Subcutaneous abdominal adipose tissue (tissue), 5 donors: ENCODE data around the gene SLC7A11.

ENCODE experiments used
- H3K27ac ChIP-seq: one replicate; pipeline ENCODE4 v1.7.0; 2013; ENCODE audit warnings: low read depth, mild to moderate bottlenecking, inconsistent platforms, low read length, moderate library complexity
- H3K27me3 ChIP-seq, 5 donors: one replicate each; pipeline ENCODE4 v1.7.0; 2013; ENCODE audit warnings: low read length in 5 of 5, inconsistent platforms in 1 of 5; ENCODE audit not compliant: control insufficient read depth in 5 of 5, insufficient read depth in 4 of 5
- H3K36me3 ChIP-seq, 5 donors: one replicate each; pipeline ENCODE4 v1.7.0; 2013; ENCODE audit warnings: low read length in 5 of 5; ENCODE audit not compliant: control insufficient read depth in 5 of 5, insufficient read depth in 5 of 5
- H3K4me1 ChIP-seq, 5 donors: one replicate each; pipeline ENCODE4 v1.7.0; 2013; ENCODE audit warnings: low read length in 5 of 5, mild to moderate bottlenecking in 3 of 5, moderate library complexity in 1 of 5; ENCODE audit not compliant: control insufficient read depth in 5 of 5, insufficient read depth in 5 of 5
- H3K4me3 ChIP-seq, 5 donors: one replicate each; pipeline ENCODE4 v1.7.0; 2013; ENCODE audit warnings: low read length in 5 of 5, low read depth in 1 of 5
- H3K9ac ChIP-seq, 5 donors: one replicate each; pipeline ENCODE4 v1.7.0; 2013; ENCODE audit warnings: low read length in 5 of 5, mild to moderate bottlenecking in 4 of 5, moderate library complexity in 3 of 5
- H3K9me3 ChIP-seq, 5 donors: one replicate each; pipeline ENCODE4 v1.7.0; 2013; ENCODE audit warnings: low read length in 5 of 5; ENCODE audit not compliant: control insufficient read depth in 5 of 5
- donor health status: healthy.
- donor health status: healthy.
- donor health status: healthy.
- donor health status: healthy.
- donor health status: healthy.

The SLC7A11 gene

GRCh38 chr4:138263247-138263816 lies 21.2 kb upstream of the SLC7A11 start:
- no peaks in the 10 kb centered on the region for H3K36me3 ChIP-seq
- no peaks in the 10 kb centered on the region for H3K27me3 ChIP-seq
- H3K9ac ChIP-seq: no peak overlapping the region
- H3K4me1 ChIP-seq: no peaks in the 10 kb centered on the region
- H3K27ac ChIP-seq: no peak overlapping the region
- no peaks in the 10 kb centered on the region for H3K9me3 ChIP-seq
- H3K4me3 ChIP-seq: no peak overlapping the region

DNA sequence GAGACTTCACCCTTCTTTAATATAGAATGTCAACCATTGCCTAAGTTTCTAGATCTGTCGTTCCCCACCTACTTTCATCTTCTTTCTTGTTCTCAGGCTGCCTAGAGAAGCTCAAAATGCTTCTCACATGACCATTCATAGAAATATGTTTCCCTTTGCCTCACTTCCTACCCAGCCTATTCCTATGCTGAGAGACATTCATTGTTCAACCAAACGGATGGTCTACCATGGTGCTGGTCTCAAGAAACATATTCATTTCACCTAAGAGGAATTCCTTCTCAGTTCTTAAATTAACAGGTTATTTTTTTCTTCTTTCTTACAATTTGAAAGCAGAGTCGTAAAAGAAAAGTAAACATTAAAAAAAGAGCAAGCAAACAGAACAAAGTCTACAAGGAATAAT lies 20.3 kb upstream of the SLC7A11 start:
- H3K4me1 ChIP-seq: no peaks in the 10 kb centered on the region

DNA sequence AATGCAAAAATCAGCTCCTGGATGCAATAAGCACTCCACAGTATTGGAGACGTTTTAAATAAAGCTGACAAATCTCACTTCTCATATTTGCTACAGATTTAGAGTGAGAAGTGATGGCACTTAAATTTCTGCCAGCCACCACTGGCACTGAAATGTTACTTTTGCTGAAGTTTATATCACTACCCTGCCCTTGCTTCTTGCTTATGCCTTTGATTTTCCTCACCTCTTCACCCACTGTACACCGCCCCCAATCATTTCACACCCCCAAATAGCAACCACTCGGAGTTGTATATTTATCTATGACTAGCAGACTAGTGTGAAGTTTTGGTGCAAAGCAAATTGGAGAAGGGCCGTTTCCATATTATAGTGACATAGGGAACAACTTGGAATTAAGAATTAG lies 19.9 kb upstream of the SLC7A11 start:
- H3K9me3 ChIP-seq: no peaks in the 10 kb centered on the region
- H3K4me1 ChIP-seq: no peaks in the 10 kb centered on the region
- no peak overlapping the region for H3K4me3 ChIP-seq
- no peaks in the 10 kb centered on the region for H3K27me3 ChIP-seq
- H3K36me3 ChIP-seq: no peaks in the 10 kb centered on the region
- no peak overlapping the region for H3K9ac ChIP-seq
- no peak overlapping the region for H3K27ac ChIP-seq

More for the DNA sequence above, 20.3 kb upstream of the SLC7A11 start:
- Histone ChIP-seq H3K4me3 (no peak overlapping the region), H3K27ac (no peak overlapping the region), H3K9me3 (no peaks in the 10 kb centered on the region), H3K36me3 (no peaks in the 10 kb centered on the region), H3K9ac (no peak overlapping the region), H3K27me3 (no peaks in the 10 kb centered on the region)

DNA sequence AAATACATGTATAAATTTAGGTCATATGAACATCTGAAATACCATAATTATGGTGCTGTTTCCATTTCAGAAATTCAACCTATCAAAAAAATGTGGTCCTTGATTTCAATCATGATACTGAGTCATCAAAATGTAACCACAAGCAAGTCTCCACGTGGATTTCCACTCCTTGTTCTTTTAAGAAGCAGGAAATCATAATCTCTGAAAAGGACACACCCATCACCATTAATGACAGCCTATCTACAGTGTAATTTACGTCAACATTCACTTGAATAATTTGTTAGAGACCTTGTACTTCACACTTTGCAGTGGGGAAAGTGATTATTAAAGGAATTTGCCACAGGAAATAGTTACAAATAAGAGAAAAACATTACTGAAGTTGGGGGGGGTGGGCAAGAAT lies 17.7 kb upstream of the SLC7A11 start:
- Histone ChIP-seq H3K27ac (no peak overlapping the region), H3K36me3 (no peaks in the 10 kb centered on the region), H3K27me3 (no peaks in the 10 kb centered on the region), H3K4me1 (no peaks in the 10 kb centered on the region), H3K9ac (no peak overlapping the region), H3K9me3 (no peaks in the 10 kb centered on the region), H3K4me3 (no peak overlapping the region)

- no peak overlapping the region for H3K27ac ChIP-seq
- H3K27me3 ChIP-seq: no peaks in the 10 kb centered on the region
- no peaks in the 10 kb centered on the region for H3K36me3 ChIP-seq
- no peaks in the 10 kb centered on the region for H3K4me1 ChIP-seq
- H3K9me3 ChIP-seq: no peaks in the 10 kb centered on the region
- H3K4me3 ChIP-seq: no peak overlapping the region
- H3K9ac ChIP-seq: no peak overlapping the region
Measured at GRCh38 chr4:138259271-138259670, 17.1 kb upstream of the SLC7A11 start.

DNA sequence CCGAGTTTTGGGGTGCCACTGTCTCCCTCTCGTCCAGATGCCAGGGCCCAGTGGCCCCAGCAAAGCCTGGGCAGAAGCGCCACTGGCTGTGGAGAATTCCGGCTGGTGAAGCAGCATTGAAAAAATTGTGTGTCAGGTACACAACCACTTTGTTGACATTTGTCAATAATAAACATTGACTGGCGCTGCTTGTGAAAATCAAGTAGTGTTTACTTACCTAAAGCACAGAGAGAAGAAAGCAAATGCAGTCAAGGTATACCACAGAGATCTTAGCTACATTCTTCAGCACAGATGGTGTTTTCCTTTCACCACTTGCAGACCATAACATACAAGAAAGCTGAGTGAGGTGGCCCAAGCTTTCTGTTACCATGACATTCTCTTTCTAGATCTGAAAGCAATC lies 14.5 kb upstream of the SLC7A11 start:
- Histone ChIP-seq H3K9me3 (no peaks in the 10 kb centered on the region), H3K4me1 (no peaks in the 10 kb centered on the region), H3K27ac (no peak overlapping the region), H3K27me3 (no peaks in the 10 kb centered on the region), H3K9ac (no peak overlapping the region), H3K36me3 (no peaks in the 10 kb centered on the region), H3K4me3 (no peak overlapping the region)

GRCh38 chr4:138255917-138256597 lies 13.9 kb upstream of the SLC7A11 start:
- H3K27me3 ChIP-seq: no peaks in the 10 kb centered on the region
- H3K36me3 ChIP-seq: no peaks in the 10 kb centered on the region
- H3K9me3 ChIP-seq: no peaks in the 10 kb centered on the region
- H3K9ac ChIP-seq: no peak overlapping the region
- no peak overlapping the region for H3K27ac ChIP-seq
- H3K4me1 ChIP-seq: no peaks in the 10 kb centered on the region
- H3K4me3 ChIP-seq: no peak overlapping the region

DNA sequence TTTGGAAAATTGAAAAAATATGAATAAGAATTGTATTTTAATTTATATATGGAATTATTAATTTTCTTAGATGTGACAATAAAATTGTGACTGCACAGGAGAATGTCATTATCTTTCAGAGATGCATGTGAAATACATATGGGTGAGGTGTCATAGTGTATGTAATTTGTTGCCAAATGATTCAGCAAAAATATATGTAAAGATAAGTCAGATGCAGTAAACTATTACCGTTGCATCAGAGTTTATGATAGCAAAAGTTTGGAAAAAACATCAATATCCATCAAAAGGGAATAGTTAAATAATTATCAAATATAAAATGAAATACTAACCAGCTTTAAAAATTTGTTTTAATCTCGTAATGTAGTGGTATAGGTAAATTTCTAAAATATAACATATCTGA lies 10.4 kb upstream of the SLC7A11 start:
- H3K9ac ChIP-seq: no peak overlapping the region
- H3K4me3 ChIP-seq: no peak overlapping the region
- no peaks in the 10 kb centered on the region for H3K9me3 ChIP-seq
- H3K27me3 ChIP-seq: no peaks in the 10 kb centered on the region
- no peaks in the 10 kb centered on the region for H3K4me1 ChIP-seq
- no peaks in the 10 kb centered on the region for H3K36me3 ChIP-seq
- no peak overlapping the region for H3K27ac ChIP-seq

- Histone ChIP-seq H3K36me3 (no peaks in the 10 kb centered on the region), H3K27ac (no peak overlapping the region), H3K27me3 (no peaks in the 10 kb centered on the region), H3K9me3 (no peaks in the 10 kb centered on the region), H3K9ac (no peak overlapping the region), H3K4me3 (no peak overlapping the region), H3K4me1 (no peaks in the 10 kb centered on the region)
Measured at GRCh38 chr4:138251938-138252337, 9.8 kb upstream of the SLC7A11 start.

- no peaks in the 10 kb centered on the region for H3K4me1 ChIP-seq
- H3K27me3 ChIP-seq: no peaks in the 10 kb centered on the region
- H3K9ac ChIP-seq: no peak overlapping the region
- H3K4me3 ChIP-seq: no peak overlapping the region
- H3K9me3 ChIP-seq: no peaks in the 10 kb centered on the region
- H3K36me3 ChIP-seq: no peaks in the 10 kb centered on the region
- no peak overlapping the region for H3K27ac ChIP-seq
Measured at GRCh38 chr4:138249132-138249531, 7.0 kb upstream of the SLC7A11 start.
